ENCODE measurements around the gene GAREM2. TPM values are rescaled to one million over a fixed set of nuclear protein-coding genes. Genes with fewer than 3 reads are reported as not detected.

The GAREM2 gene
- total RNA-seq, 1 donor from 2014 or later: 22.6 TPM

DNA sequence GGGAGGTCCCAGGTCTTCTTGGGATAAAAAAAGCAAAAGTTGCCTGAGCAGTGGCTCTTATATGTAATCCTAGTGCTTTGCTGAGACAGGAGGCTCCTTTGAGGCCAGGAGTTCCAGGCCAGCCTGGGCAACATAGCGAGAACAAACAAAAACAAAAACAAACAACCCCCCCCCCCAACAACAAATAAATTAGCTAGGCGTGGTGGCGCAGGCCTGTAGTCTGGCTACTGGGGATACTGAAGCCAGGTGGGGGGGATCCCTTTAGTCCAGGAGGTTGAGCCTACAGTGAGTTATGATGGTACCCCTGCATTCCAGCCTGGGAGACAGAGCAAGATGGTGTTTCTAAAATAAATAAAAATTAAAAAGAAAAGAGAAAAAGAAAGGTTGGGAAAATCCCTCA, 5.4 kb downstream of the GAREM2 start:
- H3K9me3 Mint-ChIP-seq (ENCODE audit: low read depth): no peaks in the 10 kb centered on the region
- peaks cover 8% of the 10 kb centered on the region for H3K27me3 Mint-ChIP-seq (ENCODE audit: low read depth)
- TF ChIP-seq, protein P1, sequence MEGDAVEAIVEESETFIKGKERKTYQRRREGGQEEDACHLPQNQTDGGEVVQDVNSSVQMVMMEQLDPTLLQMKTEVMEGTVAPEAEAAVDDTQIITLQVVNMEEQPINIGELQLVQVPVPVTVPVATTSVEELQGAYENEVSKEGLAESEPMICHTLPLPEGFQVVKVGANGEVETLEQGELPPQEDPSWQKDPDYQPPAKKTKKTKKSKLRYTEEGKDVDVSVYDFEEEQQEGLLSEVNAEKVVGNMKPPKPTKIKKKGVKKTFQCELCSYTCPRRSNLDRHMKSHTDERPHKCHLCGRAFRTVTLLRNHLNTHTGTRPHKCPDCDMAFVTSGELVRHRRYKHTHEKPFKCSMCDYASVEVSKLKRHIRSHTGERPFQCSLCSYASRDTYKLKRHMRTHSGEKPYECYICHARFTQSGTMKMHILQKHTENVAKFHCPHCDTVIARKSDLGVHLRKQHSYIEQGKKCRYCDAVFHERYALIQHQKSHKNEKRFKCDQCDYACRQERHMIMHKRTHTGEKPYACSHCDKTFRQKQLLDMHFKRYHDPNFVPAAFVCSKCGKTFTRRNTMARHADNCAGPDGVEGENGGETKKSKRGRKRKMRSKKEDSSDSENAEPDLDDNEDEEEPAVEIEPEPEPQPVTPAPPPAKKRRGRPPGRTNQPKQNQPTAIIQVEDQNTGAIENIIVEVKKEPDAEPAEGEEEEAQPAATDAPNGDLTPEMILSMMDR (IDR thresholded peaks at IDR 0.05): no peak
- H3K4me1 Mint-ChIP-seq (ENCODE audit: low read depth): peaks cover 9% of the 10 kb centered on the region
- H3K36me3 Mint-ChIP-seq (ENCODE audit: low read depth): no peaks in the 10 kb centered on the region
- H3K4me3 Mint-ChIP-seq (ENCODE audit: unreplicated experiment): no peak overlapping the region
- H3K27ac Mint-ChIP-seq (ENCODE audit: unreplicated experiment): no peak overlapping the region
- DNase-seq (ENCODE audit: low spot score): no peak

DNA sequence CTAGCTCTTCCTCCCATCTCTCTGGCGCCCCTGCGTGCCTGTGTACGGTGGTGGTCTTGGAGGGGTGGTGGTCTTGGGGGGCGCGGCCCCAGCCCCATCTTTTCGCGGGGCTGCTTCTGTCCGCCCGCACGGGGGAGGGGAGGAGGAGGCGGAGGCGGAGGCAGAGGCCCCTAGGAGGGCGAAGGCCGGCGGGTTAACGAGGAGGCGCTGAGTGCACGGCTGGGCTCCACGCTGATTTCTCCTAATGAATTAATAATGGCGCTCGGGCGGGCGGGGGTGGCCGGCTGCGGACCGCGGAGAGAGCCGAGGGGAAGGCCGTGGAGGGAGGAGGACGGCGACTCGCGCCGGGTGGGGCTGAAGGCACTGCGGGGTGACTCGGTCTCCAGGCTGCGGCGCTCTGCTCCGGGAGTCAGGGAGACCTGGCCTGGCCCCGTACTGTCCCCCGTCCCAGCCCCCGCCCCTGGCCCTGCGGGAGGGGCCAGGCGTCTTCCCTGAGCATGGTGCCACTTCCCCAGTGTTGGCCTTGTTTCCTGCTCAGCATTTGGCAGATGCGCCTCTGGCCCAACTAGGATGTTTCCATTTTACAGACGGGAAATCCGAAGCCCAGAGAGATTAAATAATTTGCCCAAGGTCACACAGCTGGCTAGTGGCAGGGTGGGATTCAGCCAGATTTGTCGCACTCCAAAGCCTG, 6.0 kb downstream of the GAREM2 start:
- H3K36me3 Mint-ChIP-seq (ENCODE audit: low read depth): no peaks in the 10 kb centered on the region
- TF ChIP-seq, protein P1 (IDR thresholded peaks at IDR 0.05): no peak
- H3K27me3 Mint-ChIP-seq (ENCODE audit: low read depth): peaks cover 8% of the 10 kb centered on the region
- H3K4me1 Mint-ChIP-seq (ENCODE audit: low read depth): peaks cover 9% of the 10 kb centered on the region
- H3K27ac Mint-ChIP-seq (ENCODE audit: unreplicated experiment): no peak overlapping the region
- H3K9me3 Mint-ChIP-seq (ENCODE audit: low read depth): no peaks in the 10 kb centered on the region
- peak overlapping the region; percentile 75 for H3K4me3 Mint-ChIP-seq (ENCODE audit: unreplicated experiment)
- no peak for DNase-seq (ENCODE audit: low spot score)

DNA sequence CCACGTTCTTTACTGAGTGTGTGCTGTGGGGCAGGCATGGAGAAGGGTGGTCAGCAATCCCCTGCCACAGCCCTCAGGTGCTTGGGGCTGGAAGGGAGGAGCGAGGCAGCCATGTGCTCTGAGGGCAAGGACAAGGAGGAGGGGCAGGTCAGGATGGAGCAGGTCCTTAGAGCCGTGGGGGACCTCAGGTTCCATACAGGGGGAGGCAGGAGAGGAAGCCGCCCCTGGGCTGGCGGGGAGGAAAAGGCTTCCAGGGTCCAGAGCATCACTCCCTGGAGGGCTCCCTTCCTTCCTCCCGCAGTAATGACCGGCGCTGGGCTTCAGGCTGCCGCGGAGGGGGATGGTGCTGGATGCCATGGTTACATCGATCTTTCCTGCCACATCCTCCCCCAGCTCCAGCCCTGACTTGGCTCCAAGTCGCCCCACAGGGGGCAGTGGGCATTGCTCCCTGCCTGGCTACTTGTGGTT, 6.6 kb downstream of the GAREM2 start:
- TF ChIP-seq, protein P1 (IDR thresholded peaks at IDR 0.05): no peak
- no peaks in the 10 kb centered on the region for H3K36me3 Mint-ChIP-seq (ENCODE audit: low read depth)
- DNase-seq (ENCODE audit: low spot score): no peak
- no peak overlapping the region for H3K27ac Mint-ChIP-seq (ENCODE audit: unreplicated experiment)
- no peaks in the 10 kb centered on the region for H3K9me3 Mint-ChIP-seq (ENCODE audit: low read depth)
- H3K4me3 Mint-ChIP-seq (ENCODE audit: unreplicated experiment): peak overlapping the region; percentile 75
- peaks cover 4% of the 10 kb centered on the region for H3K27me3 Mint-ChIP-seq (ENCODE audit: low read depth)
- H3K4me1 Mint-ChIP-seq (ENCODE audit: low read depth): peaks cover 9% of the 10 kb centered on the region

DNA sequence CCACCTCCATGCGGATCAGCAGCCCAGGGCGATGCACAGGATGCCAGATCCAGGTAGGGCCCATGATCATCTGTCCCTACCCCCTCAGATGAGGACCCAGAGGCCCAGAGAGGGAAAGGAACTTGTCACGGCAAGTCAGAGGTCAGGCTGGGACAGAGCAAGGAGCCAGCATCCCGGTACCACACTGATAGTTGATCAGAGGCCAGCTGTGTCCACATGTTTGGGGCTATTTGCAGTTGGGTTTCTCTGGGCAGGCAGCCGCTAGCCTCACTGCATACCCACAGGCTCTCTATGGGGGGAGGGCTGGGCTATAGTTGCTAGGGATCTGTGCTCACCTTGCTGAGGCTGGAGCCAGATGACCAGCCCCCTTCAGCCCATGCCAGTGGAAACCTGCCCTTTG, 9.6 kb downstream of the GAREM2 start:
- TF ChIP-seq, protein P1 (IDR thresholded peaks at IDR 0.05): no peak
- Mint-ChIP-seq H3K27ac (ENCODE audit: unreplicated experiment) (no peak overlapping the region), H3K4me1 (ENCODE audit: low read depth) (peaks cover 22% of the 10 kb centered on the region), H3K27me3 (ENCODE audit: low read depth) (no peaks in the 10 kb centered on the region), H3K36me3 (ENCODE audit: low read depth) (no peaks in the 10 kb centered on the region), H3K9me3 (ENCODE audit: low read depth) (no peaks in the 10 kb centered on the region), H3K4me3 (ENCODE audit: unreplicated experiment) (no peak overlapping the region)
- no peak for DNase-seq (ENCODE audit: low spot score)

DNA sequence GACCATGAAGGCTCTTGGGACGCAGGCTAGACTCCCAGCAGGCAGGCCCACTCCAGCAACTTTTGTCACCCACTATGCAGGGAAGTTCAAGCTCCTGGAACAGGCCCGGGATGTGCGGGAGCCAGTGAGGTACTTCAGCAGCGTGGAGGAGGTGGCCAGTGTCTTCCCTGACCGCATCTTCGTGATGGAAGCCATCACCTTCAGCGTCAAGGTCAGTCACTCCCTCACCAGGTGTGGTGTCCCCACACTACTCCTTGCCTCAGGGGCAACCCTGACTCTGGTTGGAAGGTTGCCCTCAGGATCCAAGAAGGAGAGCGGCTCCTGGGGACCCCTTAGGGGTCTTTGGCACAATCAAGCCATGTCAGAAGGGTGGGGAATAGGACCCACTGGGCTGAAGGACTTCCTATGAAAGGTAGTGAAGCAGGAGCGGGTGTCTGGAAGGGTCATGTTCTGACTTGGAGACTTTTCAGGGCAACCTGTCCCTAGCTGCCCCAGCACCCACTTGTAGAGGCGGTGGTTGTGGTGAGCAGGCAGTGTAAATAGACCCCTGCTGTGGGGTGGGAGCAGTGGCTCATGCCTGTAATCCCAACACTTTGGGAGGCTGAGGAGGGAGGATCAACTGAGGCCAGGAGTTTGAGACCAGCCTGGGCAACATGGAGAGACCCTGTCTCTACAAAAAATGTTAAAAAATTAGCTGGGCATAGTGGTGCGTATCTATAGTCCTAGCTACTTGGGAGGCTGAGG, 10.2 kb downstream of the GAREM2 start:
- no peaks in the 10 kb centered on the region for H3K27me3 Mint-ChIP-seq (ENCODE audit: low read depth)
- no peak overlapping the region for H3K27ac Mint-ChIP-seq (ENCODE audit: unreplicated experiment)
- no peaks in the 10 kb centered on the region for H3K9me3 Mint-ChIP-seq (ENCODE audit: low read depth)
- H3K4me3 Mint-ChIP-seq (ENCODE audit: unreplicated experiment): peak overlapping the region; percentile 45
- H3K36me3 Mint-ChIP-seq (ENCODE audit: low read depth): no peaks in the 10 kb centered on the region
- H3K4me1 Mint-ChIP-seq (ENCODE audit: low read depth): peaks cover 22% of the 10 kb centered on the region
- no peak for DNase-seq (ENCODE audit: low spot score)
- TF ChIP-seq, protein P1 (IDR thresholded peaks at IDR 0.05): no peak

Measured in chondrocyte (in vitro differentiated cells).